GM21786 (cell line): ENCODE results near the gene GOLGA6C.
"Not testable (repeated sequence)": the region's sequence is repeated elsewhere in the genome, so short reads cannot be mapped to it uniquely, and the experiment has no call there.

Experiments
- ATAC-seq: cut with Tn5 transposase; IDR thresholded peaks from one replicate; pipeline ENCODE4 v1.9.1; 2021; ENCODE audit not compliant: unreplicated experiment

GOLGA6C gene

DNA sequence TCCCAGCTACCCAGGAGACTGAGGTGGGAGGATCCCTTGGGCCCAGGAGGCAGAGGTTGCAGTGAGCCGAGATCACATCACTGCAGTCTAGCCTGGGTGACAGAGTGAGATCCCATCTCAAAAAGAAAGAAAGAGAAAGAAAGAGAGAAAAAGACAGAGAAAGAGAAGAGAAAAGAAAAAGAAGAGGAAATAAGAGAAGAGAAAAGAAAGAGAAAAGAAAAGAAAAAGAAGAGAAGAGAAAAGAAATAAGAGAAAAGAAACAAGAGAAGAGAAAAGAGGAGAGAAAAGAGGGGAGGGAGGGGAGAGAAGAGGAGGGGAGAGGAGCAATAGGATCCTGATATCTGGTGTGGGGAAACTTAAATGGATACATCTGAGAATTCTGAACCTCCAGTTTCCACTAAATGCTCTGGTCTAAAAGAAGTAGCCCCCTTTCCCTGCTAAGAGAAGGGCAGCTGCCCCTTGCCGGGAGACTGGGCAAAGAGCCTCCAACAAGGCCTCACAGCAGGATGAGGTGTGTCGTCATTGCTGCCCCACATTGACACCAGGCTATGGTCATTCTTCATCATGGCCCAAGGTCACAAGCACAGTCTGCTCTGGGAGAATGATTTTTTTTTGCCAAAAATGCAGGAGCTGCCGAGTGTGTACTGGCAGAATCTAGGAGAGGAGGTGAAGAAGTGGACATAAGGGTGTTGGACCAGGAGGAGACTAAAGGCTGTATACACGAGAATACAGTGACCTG lies 56.6 kb downstream of the GOLGA6C start:
- no peak for ATAC-seq

DNA sequence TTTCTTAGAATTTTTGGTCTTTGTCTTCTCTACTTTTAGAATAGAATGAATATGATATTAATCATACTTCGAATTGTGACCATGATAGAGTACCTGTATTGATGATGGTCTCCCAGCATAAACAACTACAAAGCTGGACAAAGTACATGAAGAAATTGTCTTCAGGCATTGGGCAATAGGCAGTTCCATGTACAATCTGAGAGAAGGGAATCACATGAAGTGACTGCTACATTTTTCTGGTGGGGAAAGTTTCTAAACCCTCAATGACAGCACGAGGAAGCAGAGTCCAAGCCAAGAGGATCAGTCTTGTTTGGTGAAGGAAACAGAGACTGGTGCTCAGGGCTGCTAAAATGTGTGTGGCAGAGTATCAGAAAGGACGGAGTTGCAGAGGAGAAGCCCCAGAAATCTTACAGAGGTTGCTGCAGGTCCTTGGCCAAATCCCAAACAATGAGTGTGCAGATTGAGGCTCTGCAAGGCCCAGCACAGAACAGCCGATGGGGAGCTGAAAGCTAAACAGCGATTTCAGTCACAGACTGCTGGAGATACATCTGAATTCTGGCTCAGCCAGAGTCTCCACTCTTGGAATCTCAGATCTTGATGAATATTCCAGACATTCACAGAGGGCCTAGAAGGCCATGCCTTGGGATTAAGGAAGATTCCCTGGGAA lies 61.2 kb downstream of the GOLGA6C start:
- ATAC-seq = not testable (repeated sequence)
